ENCODE data around the gene G6PC2.

G6PC2 gene

DNA sequence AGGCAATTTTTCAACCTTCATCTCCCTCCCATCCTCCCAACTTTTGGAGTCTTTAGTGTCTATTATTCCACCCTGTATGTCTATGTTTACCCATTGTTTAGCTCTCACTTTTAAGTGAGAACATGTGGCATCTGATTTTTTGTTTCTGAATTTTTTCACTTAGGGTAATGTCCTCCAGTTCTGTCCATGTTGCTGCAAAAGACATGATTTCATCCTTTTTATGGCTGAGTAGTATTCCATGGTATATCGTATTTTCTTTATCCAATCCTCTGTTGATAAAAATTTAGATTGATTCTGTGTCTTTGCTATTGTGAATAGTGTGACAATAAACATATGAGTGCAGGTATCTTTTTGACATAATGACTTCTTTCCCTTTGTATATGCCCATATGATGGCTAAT is 48.2 kb downstream of the G6PC2 start:
- no peak for DNase-seq

DNA sequence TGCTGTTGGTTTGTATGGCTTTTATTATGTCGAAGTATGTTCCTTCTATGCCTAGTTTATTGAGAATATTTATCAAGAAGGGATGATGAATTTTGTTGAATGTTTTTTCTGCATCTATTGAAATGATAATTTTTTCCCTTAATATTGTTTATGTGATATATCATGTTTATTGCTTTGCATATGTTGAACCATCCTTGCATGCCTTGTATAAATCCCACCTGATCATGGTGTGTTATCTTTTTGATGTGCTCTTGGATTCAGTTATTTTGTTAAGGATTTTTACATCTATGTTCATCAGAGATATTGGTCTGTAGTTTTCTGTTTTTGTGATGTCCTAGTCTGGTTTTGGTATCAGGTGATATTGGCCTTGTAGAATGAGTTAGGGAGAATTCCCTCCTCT is 50.8 kb downstream of the G6PC2 start:
- DNase-seq, result no peak

DNA sequence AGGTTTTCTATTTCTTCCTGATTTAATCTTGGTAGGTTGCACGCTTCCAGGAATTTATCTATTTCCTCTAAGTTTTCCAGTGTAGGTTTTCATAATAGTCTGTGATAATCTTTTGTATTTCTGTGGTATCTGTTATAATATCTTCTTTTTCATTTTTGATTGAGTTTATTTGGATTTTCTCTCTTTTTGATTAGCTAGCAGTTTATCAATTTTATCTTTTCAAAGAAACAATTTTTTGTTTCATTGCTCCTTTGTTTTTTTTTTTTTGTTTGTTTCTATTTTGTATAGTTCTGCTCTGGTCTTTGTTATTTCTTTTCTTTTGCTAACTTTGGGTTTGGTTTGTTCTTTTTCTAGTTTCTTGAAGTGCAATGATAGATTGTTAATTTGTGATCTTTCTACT is 51.3 kb downstream of the G6PC2 start:
- no peak for DNase-seq

DNA sequence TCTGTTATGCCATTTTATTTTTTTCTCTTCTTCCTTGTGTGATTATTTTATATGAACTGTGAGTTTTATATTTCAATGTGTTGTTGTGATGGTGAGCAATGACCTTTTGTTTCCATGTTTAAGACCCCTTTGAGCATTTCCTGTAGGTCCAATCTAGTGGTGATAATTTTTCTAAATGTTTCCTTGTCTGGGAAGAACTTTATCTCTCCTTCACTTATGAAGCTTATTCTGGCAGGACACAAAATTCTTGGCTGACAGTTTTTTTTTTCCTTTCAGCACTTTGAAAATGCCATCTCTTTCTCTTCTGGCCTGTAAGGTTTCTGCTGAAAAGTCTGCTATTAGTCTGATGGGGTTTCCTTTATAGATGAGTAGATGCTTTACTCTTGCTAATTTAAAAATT is 53.2 kb downstream of the G6PC2 start:
- DNase-seq, result no peak

DNA sequence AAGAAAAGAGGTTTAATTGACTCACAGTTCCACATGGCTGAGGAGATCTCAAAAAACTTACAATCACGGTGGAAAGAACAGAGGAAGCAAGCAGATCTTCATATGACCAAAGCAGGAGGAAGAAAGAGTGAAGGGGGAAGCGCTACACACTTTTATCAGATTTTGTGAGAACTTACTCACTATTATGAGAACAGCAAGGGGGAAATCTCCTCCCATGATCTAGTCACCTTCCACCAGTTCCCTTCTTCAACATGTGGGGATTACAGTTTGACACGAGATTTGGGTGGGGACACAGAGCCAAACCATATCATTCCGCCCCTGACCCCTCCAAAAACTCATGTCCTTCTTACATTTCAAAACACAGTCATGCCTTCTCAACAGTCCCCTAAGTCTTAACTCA is 54.2 kb downstream of the G6PC2 start:
- no peak for DNase-seq

DNA sequence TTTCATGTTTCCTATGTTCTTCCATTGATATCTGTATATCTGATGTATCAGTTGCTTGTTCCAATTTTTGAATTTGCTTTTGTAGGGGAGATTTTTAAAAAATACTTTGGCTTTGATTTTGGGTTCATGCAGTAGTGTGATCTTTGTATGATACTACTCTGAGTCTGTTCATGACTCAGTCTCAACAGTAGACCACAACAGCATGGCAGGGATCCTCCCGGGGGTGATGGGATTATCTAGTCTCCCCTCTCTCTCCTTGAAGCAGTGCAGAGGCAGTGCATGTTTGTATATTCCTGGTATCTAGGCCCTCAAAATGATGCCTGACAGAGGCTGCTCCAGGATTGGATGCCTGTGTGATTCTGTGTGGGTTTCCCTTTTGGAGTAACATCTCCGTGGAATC is 55.3 kb downstream of the G6PC2 start:
- no peak for DNase-seq

Measured in midbrain (tissue), 1 donor.